AG10803 (cell line): ENCODE data around the gene SEC23IP.
"Not testable (repeated sequence)": the region's sequence is repeated elsewhere in the genome, so short reads cannot be mapped to it uniquely, and the experiment has no call there.

Experiments used
- DNase-seq: peaks from one replicate; pipeline ENCODE4 v3.0.0; 2010; ENCODE audit warnings: low read depth
- H3K4me3 ChIP-seq: 2 replicates; pipeline ENCODE4 v1.5.1; 2011; ENCODE audit warnings: mild to moderate bottlenecking, low read length, control low read depth
- TF ChIP-seq, protein P1 (sequence below): conservative IDR thresholded peaks from 2 replicates; pipeline ENCODE4 v1.5.1; 2011; ENCODE audit warnings: mild to moderate bottlenecking, low read length, control low read depth, inconsistent platforms

SEC23IP gene

GRCh38 chr10:119903946-119904666 is 11.6 kb downstream of the SEC23IP start:
- TF ChIP-seq, protein P1, sequence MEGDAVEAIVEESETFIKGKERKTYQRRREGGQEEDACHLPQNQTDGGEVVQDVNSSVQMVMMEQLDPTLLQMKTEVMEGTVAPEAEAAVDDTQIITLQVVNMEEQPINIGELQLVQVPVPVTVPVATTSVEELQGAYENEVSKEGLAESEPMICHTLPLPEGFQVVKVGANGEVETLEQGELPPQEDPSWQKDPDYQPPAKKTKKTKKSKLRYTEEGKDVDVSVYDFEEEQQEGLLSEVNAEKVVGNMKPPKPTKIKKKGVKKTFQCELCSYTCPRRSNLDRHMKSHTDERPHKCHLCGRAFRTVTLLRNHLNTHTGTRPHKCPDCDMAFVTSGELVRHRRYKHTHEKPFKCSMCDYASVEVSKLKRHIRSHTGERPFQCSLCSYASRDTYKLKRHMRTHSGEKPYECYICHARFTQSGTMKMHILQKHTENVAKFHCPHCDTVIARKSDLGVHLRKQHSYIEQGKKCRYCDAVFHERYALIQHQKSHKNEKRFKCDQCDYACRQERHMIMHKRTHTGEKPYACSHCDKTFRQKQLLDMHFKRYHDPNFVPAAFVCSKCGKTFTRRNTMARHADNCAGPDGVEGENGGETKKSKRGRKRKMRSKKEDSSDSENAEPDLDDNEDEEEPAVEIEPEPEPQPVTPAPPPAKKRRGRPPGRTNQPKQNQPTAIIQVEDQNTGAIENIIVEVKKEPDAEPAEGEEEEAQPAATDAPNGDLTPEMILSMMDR = no peak
- DNase-seq = no peak
- H3K4me3 ChIP-seq = no peak overlapping the region

DNA sequence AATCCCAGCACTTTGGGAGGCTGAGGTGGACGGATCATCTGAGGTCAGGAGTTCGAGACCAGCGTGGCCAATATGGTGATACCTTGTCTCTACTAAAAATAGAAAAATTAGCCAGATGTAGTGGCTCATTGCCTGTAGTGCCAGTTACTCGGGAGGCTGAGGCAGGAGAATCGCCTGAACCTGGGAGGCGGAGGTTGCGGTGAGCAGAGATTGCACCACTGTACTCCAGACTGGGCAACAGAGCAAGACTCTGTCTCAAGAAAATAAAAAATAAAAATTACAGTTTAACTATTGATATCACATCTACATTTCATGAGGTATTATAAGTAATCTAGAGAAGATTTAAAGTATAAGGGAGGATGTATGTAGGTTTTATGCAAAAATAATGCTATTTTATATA is 15.2 kb downstream of the SEC23IP start:
- not testable (repeated sequence) for H3K4me3 ChIP-seq, DNase-seq

GRCh38 chr10:119908166-119908565 is 15.6 kb downstream of the SEC23IP start:
- no peak overlapping the region for H3K4me3 ChIP-seq
- TF ChIP-seq, protein P1 = no peak
- DNase-seq = peak; percentile 53

- TF ChIP-seq, protein P1 = no peak
- DNase-seq = no peak
- H3K4me3 ChIP-seq = no peak overlapping the region
Observed at GRCh38 chr10:119910689-119911088, 18.2 kb downstream of the SEC23IP start.

DNA sequence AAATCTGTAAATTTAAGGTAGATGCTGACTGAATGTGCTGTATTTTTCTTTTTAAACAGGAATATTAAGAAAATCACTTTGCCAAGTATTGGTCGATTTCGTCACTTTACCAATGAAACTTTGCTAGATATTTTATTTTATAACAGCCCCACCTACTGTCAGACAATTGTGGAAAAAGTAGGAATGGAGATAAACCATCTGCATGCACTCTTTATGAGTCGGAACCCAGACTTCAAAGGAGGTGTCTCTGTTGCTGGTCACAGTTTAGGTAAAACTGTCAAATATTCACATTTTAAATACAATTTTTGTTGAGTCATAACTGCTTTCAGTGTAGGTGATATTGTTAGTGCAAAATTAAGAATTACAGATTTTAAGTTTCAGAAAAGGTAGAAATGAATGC is 25.2 kb downstream of the SEC23IP start:
- no peak overlapping the region for H3K4me3 ChIP-seq
- TF ChIP-seq, protein P1 = 0 out of 2 replicates have a peak, but pooled peaks have one; percentile 30
- peak; percentile 15 for DNase-seq

DNA sequence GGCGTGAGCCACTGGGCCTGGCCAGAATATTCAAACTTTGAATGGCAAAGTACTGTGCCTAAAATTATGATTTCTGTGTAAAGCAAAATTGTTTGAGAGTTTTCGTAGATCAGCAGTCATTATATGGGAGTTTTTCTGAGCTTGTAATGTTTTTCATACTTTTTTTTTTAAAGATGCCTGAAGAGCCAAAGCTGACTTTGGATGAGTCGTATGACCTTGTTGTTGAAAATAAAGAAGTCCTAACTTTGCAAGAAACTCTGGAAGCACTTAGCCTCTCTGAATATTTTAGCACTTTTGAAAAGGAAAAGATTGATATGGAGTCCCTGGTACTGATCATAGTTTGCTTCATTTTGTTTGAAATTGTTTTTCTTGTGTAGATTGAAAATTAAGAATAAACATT is 26.7 kb downstream of the SEC23IP start:
- DNase-seq = peak; percentile 8
- TF ChIP-seq, protein P1 = no peak
- H3K4me3 ChIP-seq = no peak overlapping the region

GRCh38 chr10:119919826-119920225 is 27.3 kb downstream of the SEC23IP start:
- H3K4me3 ChIP-seq = no peak overlapping the region

More at GRCh38 chr10:119919826-119920225, 27.3 kb downstream of the SEC23IP start:
- DNase-seq = no peak
- TF ChIP-seq, protein P1 = no peak
